Small intestine (tissue), 7 donors: ENCODE results near the gene SWT1. TPM values are rescaled to one million over a fixed set of nuclear protein-coding genes. Genes with fewer than 3 reads are reported as not detected.
"Not testable (repeated sequence)": the region's sequence is repeated elsewhere in the genome, so short reads cannot be mapped to it uniquely, and the experiment has no call there.

Experiments used
- DNase-seq, 2 donors: peaks; one replicate each; pipeline versions ENCODE4 v3.0.0 to v3.0.0-alpha.2; 2013
- FAIRE-seq: peaks from 2 replicates; lab custom pipeline; 2012; peaks lifted over from hg19 to GRCh38; lab: Jason Lieb, UNC
- H3K27ac ChIP-seq, 3 donors: one replicate each; pipeline ENCODE4 v1.5.1; 2013; ENCODE audit warnings: low read length in 2 of 3, mild to moderate bottlenecking in 2 of 3, control low read depth in 1 of 3, inconsistent platforms in 1 of 3, low read depth in 1 of 3, moderate library complexity in 1 of 3
- H3K27me3 ChIP-seq, 3 donors: one replicate each; pipeline ENCODE4 v1.6.1; 2013; ENCODE audit warnings: low read length in 3 of 3, inconsistent platforms in 1 of 3; ENCODE audit not compliant: control insufficient read depth in 3 of 3, insufficient read depth in 3 of 3
- H3K36me3 ChIP-seq, 3 donors: one replicate each; pipeline ENCODE4 v1.6.1; 2013; ENCODE audit warnings: low read length in 3 of 3, inconsistent platforms in 1 of 3, low read depth in 1 of 3, mild to moderate bottlenecking in 1 of 3, moderate library complexity in 1 of 3; ENCODE audit not compliant: control insufficient read depth in 3 of 3, insufficient read depth in 2 of 3
- H3K4me1 ChIP-seq, 3 donors: one replicate each; pipeline ENCODE4 v1.6.1; 2013; ENCODE audit warnings: low read length in 2 of 3, inconsistent platforms in 1 of 3, low read depth in 1 of 3, mild to moderate bottlenecking in 1 of 3, moderate library complexity in 1 of 3; ENCODE audit not compliant: control insufficient read depth in 3 of 3, insufficient read depth in 2 of 3
- H3K4me3 ChIP-seq, 3 donors: one replicate each; pipeline ENCODE4 v1.5.1; 2013; ENCODE audit warnings: low read length in 3 of 3, control low read depth in 1 of 3, inconsistent platforms in 1 of 3, low read depth in 1 of 3, mild to moderate bottlenecking in 1 of 3, moderate library complexity in 1 of 3
- H3K9me3 ChIP-seq, 2 donors: one replicate each; pipeline ENCODE4 v1.6.1; 2013; ENCODE audit warnings: low read depth in 1 of 2, low read length in 1 of 2; ENCODE audit not compliant: control insufficient read depth in 2 of 2, insufficient read depth in 1 of 2
- WGBS, 3 donors: extraction: QIAGEN DNeasy Blood & Tissue Kit; methylation state at CpG; one replicate each; pipeline ENCODE4 v1.1.7; 2013; 5-methylcytosine and 5-hydroxymethylcytosine counted together
- polyA plus RNA-seq, 4 donors: library from polyadenylated mRNA; stranded (reverse) in 3 of 4; unstranded in 1 of 4; fragments of 200-250 nt in 3 of 4; fragments of 120-200 nt in 1 of 4; gene quantifications; one replicate each; pipeline versions ENCODE4 v1.2.1 to v1.2.3, GENCODE V29; 2013
- donor health status: healthy with polysubstance abuse.
- donor health status: control.
- donor health status: control.
- donor health status: Bipolar disorder and iron deficiency.
- donor health status: healthy.

The SWT1 gene
- polyA plus RNA-seq, 4 donors = 2.4 to 5.6 (median 4.2) TPM

GRCh38 chr1:185157599-185158412 lies 839 bp downstream of the SWT1 start:
- peak overlapping the region; percentile 79 to 100 (median 99) for H3K27ac ChIP-seq
- 1 to 2% (median 1%) methylated on average over 20 of the region's 20 CpGs for WGBS, 3 donors
- H3K9me3 ChIP-seq = no peaks in the 10 kb centered on the region
- no peaks in the 10 kb centered on the region for H3K27me3 ChIP-seq
- peak overlapping the region; percentile 76 to 96 (median 84) for H3K4me3 ChIP-seq
- H3K4me1 ChIP-seq = peaks cover 0 to 5% (median 4%) of the 10 kb centered on the region in 3 donors
- peaks cover 0 to 5% (median 5%) of the 10 kb centered on the region in 3 donors for H3K36me3 ChIP-seq
- FAIRE-seq (no peak), DNase-seq (peak; percentile 33 to 79)

GRCh38 chr1:185158800-185159199 lies 1.8 kb downstream of the SWT1 start:
- no peak for FAIRE-seq

GRCh38 chr1:185159966-185160365 lies 3.0 kb downstream of the SWT1 start:
- Histone ChIP-seq H3K9me3 (no peaks in the 10 kb centered on the region), H3K36me3 (peaks cover 2 to 7% (median 5%) of the 10 kb centered on the region in 3 donors), H3K27ac (no peak overlapping the region), H3K27me3 (no peaks in the 10 kb centered on the region), H3K4me1 (peaks cover 0 to 5% (median 0%) of the 10 kb centered on the region in 3 donors), H3K4me3 (no peak overlapping the region)
- DNase-seq (no peak), FAIRE-seq (no peak)
- 94 to 97% (median 95%) methylated on average over 3 of the region's 3 CpGs for WGBS, 3 donors

More at GRCh38 chr1:185158800-185159199, 1.8 kb downstream of the SWT1 start:
- H3K4me3 ChIP-seq = no peak overlapping the region
- 34 to 63% (median 57%) methylated on average over 2 of the region's 2 CpGs for WGBS, 3 donors
- peak; percentile 27 to 38 for DNase-seq
- H3K27ac ChIP-seq = no peak overlapping the region
- H3K27me3 ChIP-seq = no peaks in the 10 kb centered on the region
- H3K4me1 ChIP-seq = peaks cover 0 to 5% (median 4%) of the 10 kb centered on the region in 3 donors
- H3K9me3 ChIP-seq = no peaks in the 10 kb centered on the region
- H3K36me3 ChIP-seq = peaks cover 0 to 7% (median 5%) of the 10 kb centered on the region in 3 donors

- DNase-seq (no peak), FAIRE-seq (no peak)
- Histone ChIP-seq H3K4me1 (peaks cover 0 to 3% (median 0%) of the 10 kb centered on the region in 3 donors), H3K27ac (no peak overlapping the region), H3K4me3 (no peak overlapping the region), H3K27me3 (no peaks in the 10 kb centered on the region), H3K9me3 (no peaks in the 10 kb centered on the region), H3K36me3 (peaks cover 5 to 10% (median 5%) of the 10 kb centered on the region in 3 donors)
- WGBS, 3 donors = 91 to 93% (median 91%) methylated on average over 4 of the region's 4 CpGs
These were observed 5.5 kb downstream of the SWT1 start for GRCh38 chr1:185162491-185162890.

- DNase-seq (no peak), FAIRE-seq (no peak)
- Histone ChIP-seq H3K4me3 (no peak overlapping the region), H3K27me3 (no peaks in the 10 kb centered on the region), H3K9me3 (no peaks in the 10 kb centered on the region), H3K27ac (no peak overlapping the region), H3K36me3 (peaks cover 4 to 12% (median 6%) of the 10 kb centered on the region in 3 donors), H3K4me1 (no peaks in the 10 kb centered on the region)
- WGBS, 3 donors = 57 to 72% (median 63%) methylated on average over 1 of the region's 1 CpG
These were observed 9.1 kb downstream of the SWT1 start for GRCh38 chr1:185166106-185166505.

GRCh38 chr1:185170291-185170848 lies 13.4 kb downstream of the SWT1 start:
- H3K27ac ChIP-seq = no peak overlapping the region
- no peaks in the 10 kb centered on the region for H3K9me3 ChIP-seq
- no peaks in the 10 kb centered on the region for H3K4me1 ChIP-seq
- FAIRE-seq = no peak
- 29 to 38% (median 30%) methylated on average over 5 of the region's 5 CpGs for WGBS, 3 donors
- H3K36me3 ChIP-seq = peaks cover 0 to 11% (median 5%) of the 10 kb centered on the region in 3 donors
- DNase-seq = peak; percentile 61 to 73
- H3K4me3 ChIP-seq = no peak overlapping the region
- H3K27me3 ChIP-seq = no peaks in the 10 kb centered on the region

GRCh38 chr1:185193756-185194155 lies 36.8 kb downstream of the SWT1 start:
- Histone ChIP-seq H3K4me1 (no peaks in the 10 kb centered on the region), H3K9me3 (peaks cover 0 to 7% of the 10 kb centered on the region in 2 donors), H3K36me3 (peaks cover 0 to 10% (median 0%) of the 10 kb centered on the region in 3 donors), H3K27ac (no peak overlapping the region), H3K4me3 (no peak overlapping the region), H3K27me3 (no peaks in the 10 kb centered on the region)
- WGBS, 3 donors = 71 to 84% (median 79%) methylated on average over 1 of the region's 1 CpG
- no peak for DNase-seq
- no peak for FAIRE-seq

- DNase-seq = not testable (repeated sequence)
These were observed 41.7 kb downstream of the SWT1 start for GRCh38 chr1:185198712-185199111.

More at GRCh38 chr1:185198712-185199111, 41.7 kb downstream of the SWT1 start:
- H3K4me1 ChIP-seq, H3K27ac ChIP-seq, H3K4me3 ChIP-seq, FAIRE-seq, H3K27me3 ChIP-seq: not testable (repeated sequence)
- Histone ChIP-seq H3K36me3 (peaks cover 0 to 10% (median 0%) of the 10 kb centered on the region in 3 donors), H3K9me3 (peaks cover 0 to 13% of the 10 kb centered on the region in 2 donors)
- 96 to 100% (median 99%) methylated on average over 4 of the region's 4 CpGs for WGBS, 3 donors
